ENCODE measurements around the gene AUNIP.

Gene AUNIP

DNA sequence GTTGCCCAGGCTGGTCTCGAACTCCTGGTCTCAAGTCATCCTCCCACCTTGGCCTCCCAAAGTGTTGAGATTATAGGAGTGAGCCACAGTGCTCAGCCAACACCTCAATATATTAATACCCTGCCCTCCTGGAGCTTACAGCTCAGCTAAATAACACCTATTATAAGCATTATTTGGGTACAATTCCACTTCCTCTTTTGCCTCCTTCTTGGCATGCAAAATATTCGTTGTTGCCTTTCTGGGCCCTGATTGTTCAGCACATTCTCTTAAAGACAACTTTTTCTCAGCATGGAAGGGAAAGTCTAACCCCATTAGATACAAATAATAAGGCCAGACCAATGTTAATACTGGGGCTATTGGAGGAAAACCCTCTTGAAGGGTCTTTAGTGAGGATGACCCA is 13.5 kb upstream of the AUNIP start:
- Histone ChIP-seq H3K27ac (ENCODE audit: low read length) (no peak overlapping the region), H3K27me3 (ENCODE audit: control insufficient read depth, insufficient read depth, low read length) (peaks cover 26% of the 10 kb centered on the region), H3K9me3 (ENCODE audit: control insufficient read depth, low read depth, low read length) (no peaks in the 10 kb centered on the region), H3K4me3 (ENCODE audit: low read length) (no peak overlapping the region), H3K36me3 (ENCODE audit: control insufficient read depth, low read depth, low read length) (no peaks in the 10 kb centered on the region), H3K9ac (ENCODE audit: low read length) (no peak overlapping the region), H3K4me1 (ENCODE audit: control insufficient read depth, low read depth, low read length) (peaks cover 19% of the 10 kb centered on the region)

DNA sequence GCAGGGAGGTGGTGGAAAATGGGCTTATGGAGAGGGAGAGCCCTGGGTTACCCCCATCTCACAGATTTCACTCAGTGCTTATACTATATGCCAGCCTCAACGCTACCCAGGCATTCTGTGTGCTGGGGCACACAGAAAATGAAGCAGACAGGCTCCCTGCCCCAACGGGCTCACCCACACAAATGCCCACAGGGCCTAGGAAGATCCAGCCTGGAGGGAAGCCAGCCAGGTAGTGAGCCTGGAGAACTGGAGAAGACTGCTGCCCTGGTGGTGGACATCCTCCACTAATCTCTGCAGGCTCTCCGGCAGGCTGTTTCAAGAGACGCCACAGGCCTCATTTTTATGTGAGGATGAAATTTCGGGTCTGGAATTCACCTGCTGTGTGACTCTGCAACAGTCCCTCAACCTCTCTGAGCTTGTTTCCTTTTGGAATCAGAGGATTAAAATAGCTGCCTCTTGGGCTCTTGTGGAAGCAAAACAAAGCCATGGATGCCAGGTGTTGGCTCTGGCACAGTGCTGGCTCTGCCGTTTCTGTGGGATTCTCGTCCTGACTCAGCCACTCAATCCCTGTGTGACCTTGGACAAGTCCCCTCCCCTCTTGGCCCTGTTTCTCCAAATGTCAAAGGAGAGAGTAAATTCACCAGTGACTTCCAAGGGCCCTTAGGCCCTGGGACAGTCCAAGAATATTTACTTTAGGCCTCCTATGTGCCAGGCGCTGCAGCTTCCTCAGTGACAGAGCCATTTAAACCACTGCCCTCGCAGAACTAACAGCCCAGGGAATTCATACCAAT is 12.6 kb upstream of the AUNIP start:
- H3K36me3 ChIP-seq (ENCODE audit: control insufficient read depth, low read depth, low read length), result no peaks in the 10 kb centered on the region
- peaks cover 23% of the 10 kb centered on the region for H3K4me1 ChIP-seq (ENCODE audit: control insufficient read depth, low read depth, low read length)
- peaks cover 20% of the 10 kb centered on the region for H3K27me3 ChIP-seq (ENCODE audit: control insufficient read depth, insufficient read depth, low read length)
- no peak overlapping the region for H3K27ac ChIP-seq (ENCODE audit: low read length)
- no peak overlapping the region for H3K4me3 ChIP-seq (ENCODE audit: low read length)
- H3K9ac ChIP-seq (ENCODE audit: low read length), result no peak overlapping the region
- no peaks in the 10 kb centered on the region for H3K9me3 ChIP-seq (ENCODE audit: control insufficient read depth, low read depth, low read length)

DNA sequence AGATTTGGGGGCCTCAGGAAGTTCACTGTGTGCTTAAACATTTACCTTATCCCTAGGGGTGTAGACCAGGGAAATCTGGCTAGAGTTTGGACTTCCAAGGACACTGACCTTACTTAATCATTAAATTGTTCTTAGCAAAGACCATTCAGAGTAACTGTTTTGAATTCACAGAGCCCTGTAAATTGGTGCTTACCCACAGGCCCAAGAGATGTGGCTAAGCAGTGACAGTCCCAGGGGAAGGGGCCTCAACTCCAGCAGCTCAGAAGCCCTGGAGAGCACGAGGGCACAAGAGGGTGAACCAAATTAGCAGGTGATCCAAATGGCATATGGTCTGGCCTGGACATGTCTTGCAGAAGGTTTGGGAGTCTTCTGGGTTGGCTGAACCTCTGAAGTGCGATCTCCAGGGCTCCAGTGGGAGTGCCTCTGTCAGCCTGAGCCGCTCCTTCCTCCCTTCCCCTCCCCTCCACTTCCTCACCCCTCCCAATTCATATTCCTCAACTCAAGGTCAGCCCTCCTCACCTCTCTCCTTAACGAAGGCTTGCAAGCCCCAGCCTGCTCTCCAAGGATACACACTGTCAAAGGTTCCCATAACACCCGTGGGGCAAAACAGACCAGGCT is 11.9 kb upstream of the AUNIP start:
- Histone ChIP-seq H3K27ac (ENCODE audit: low read length) (no peak overlapping the region), H3K9ac (ENCODE audit: low read length) (no peak overlapping the region), H3K27me3 (ENCODE audit: control insufficient read depth, insufficient read depth, low read length) (peaks cover 13% of the 10 kb centered on the region), H3K4me3 (ENCODE audit: low read length) (no peak overlapping the region), H3K9me3 (ENCODE audit: control insufficient read depth, low read depth, low read length) (no peaks in the 10 kb centered on the region), H3K36me3 (ENCODE audit: control insufficient read depth, low read depth, low read length) (no peaks in the 10 kb centered on the region), H3K4me1 (ENCODE audit: control insufficient read depth, low read depth, low read length) (peaks cover 18% of the 10 kb centered on the region)

- no peak overlapping the region for H3K9ac ChIP-seq (ENCODE audit: low read length)
- no peaks in the 10 kb centered on the region for H3K36me3 ChIP-seq (ENCODE audit: control insufficient read depth, low read depth, low read length)
- H3K4me3 ChIP-seq (ENCODE audit: low read length), result no peak overlapping the region
- no peak overlapping the region for H3K27ac ChIP-seq (ENCODE audit: low read length)
- peaks cover 15% of the 10 kb centered on the region for H3K4me1 ChIP-seq (ENCODE audit: control insufficient read depth, low read depth, low read length)
- H3K27me3 ChIP-seq (ENCODE audit: control insufficient read depth, insufficient read depth, low read length), result peaks cover 9% of the 10 kb centered on the region
- no peaks in the 10 kb centered on the region for H3K9me3 ChIP-seq (ENCODE audit: control insufficient read depth, low read depth, low read length)
These were observed 11.4 kb upstream of the AUNIP start for GRCh38 chr1:25870614-25871013.

- H3K9me3 ChIP-seq (ENCODE audit: control insufficient read depth, low read depth, low read length), result no peaks in the 10 kb centered on the region
- no peak overlapping the region for H3K9ac ChIP-seq (ENCODE audit: low read length)
- no peaks in the 10 kb centered on the region for H3K36me3 ChIP-seq (ENCODE audit: control insufficient read depth, low read depth, low read length)
- no peak overlapping the region for H3K4me3 ChIP-seq (ENCODE audit: low read length)
- H3K4me1 ChIP-seq (ENCODE audit: control insufficient read depth, low read depth, low read length), result peaks cover 15% of the 10 kb centered on the region
- peaks cover 9% of the 10 kb centered on the region for H3K27me3 ChIP-seq (ENCODE audit: control insufficient read depth, insufficient read depth, low read length)
- no peak overlapping the region for H3K27ac ChIP-seq (ENCODE audit: low read length)
These were observed 10.8 kb upstream of the AUNIP start for GRCh38 chr1:25869909-25870606.

DNA sequence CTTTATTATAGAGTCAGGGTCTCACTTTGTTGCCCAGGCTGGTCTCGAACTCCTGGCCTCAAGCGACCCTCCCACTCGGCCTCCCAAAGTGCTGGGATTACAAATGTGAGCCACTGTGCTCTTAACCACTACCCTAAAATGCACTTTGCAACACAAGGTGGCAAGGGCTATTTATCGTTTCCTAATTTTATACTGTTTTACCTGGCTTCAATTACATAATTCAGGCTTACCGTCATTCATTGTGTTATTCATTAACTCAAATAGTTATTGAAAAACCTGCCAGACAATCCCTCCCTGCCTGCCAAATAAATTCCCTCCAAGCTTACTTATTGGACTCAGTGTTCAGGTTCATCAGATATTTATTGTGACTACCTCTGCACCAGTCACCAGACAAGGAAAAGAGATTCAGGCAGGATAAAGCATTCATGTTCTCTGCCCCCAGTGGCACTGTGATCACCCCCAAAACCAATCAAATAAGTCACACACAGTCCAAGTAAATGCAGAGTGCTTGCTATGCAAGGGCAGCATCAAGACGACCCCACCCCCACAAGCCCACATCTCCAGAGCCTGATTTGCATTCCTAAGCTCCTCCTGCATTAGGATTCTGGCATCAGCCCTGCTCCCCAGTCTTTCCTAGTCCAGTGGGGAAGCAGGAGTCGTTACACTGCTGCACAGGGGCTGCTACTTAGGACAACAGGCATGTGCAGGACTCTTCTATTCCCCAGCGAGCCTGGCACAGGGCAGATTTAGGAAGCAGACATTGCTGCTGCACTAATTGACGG is 8.1 kb upstream of the AUNIP start:
- Histone ChIP-seq H3K27ac (ENCODE audit: low read length) (no peak overlapping the region), H3K27me3 (ENCODE audit: control insufficient read depth, insufficient read depth, low read length) (no peaks in the 10 kb centered on the region), H3K4me1 (ENCODE audit: control insufficient read depth, low read depth, low read length) (peaks cover 12% of the 10 kb centered on the region), H3K9me3 (ENCODE audit: control insufficient read depth, low read depth, low read length) (no peaks in the 10 kb centered on the region), H3K4me3 (ENCODE audit: low read length) (no peak overlapping the region), H3K9ac (ENCODE audit: low read length) (no peak overlapping the region), H3K36me3 (ENCODE audit: control insufficient read depth, low read depth, low read length) (no peaks in the 10 kb centered on the region)

DNA sequence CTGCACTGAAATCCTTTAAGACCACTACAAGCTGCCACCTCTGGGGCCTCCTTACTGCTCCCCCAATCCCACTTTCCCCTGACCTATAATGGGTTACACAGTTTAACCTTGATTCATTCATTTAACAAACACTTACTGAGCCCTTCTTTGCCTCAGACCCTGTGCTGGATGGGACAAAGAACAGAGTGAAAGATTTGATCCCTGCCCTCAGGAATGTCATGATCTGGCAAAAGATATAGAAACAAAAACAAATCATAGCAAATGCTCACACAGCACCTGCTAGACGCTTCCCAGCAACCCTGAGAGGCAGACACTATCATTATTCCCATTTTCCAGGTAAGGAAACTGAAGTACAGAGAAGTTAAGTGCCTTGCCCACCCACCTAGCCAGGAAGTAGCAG is 7.0 kb upstream of the AUNIP start:
- H3K4me3 ChIP-seq (ENCODE audit: low read length), result no peak overlapping the region
- H3K9me3 ChIP-seq (ENCODE audit: control insufficient read depth, low read depth, low read length), result no peaks in the 10 kb centered on the region
- H3K27me3 ChIP-seq (ENCODE audit: control insufficient read depth, insufficient read depth, low read length), result no peaks in the 10 kb centered on the region
- H3K4me1 ChIP-seq (ENCODE audit: control insufficient read depth, low read depth, low read length), result peaks cover 11% of the 10 kb centered on the region
- H3K36me3 ChIP-seq (ENCODE audit: control insufficient read depth, low read depth, low read length), result no peaks in the 10 kb centered on the region
- no peak overlapping the region for H3K9ac ChIP-seq (ENCODE audit: low read length)
- no peak overlapping the region for H3K27ac ChIP-seq (ENCODE audit: low read length)

GRCh38 chr1:25864434-25864833 is 5.2 kb upstream of the AUNIP start:
- H3K27me3 ChIP-seq (ENCODE audit: control insufficient read depth, insufficient read depth, low read length), result no peaks in the 10 kb centered on the region
- no peaks in the 10 kb centered on the region for H3K9me3 ChIP-seq (ENCODE audit: control insufficient read depth, low read depth, low read length)
- no peak overlapping the region for H3K9ac ChIP-seq (ENCODE audit: low read length)
- no peak overlapping the region for H3K27ac ChIP-seq (ENCODE audit: low read length)
- no peak overlapping the region for H3K4me3 ChIP-seq (ENCODE audit: low read length)
- H3K36me3 ChIP-seq (ENCODE audit: control insufficient read depth, low read depth, low read length), result no peaks in the 10 kb centered on the region
- H3K4me1 ChIP-seq (ENCODE audit: control insufficient read depth, low read depth, low read length), result peaks cover 8% of the 10 kb centered on the region

- H3K4me1 ChIP-seq (ENCODE audit: control insufficient read depth, low read depth, low read length), result peaks cover 8% of the 10 kb centered on the region
- no peak overlapping the region for H3K27ac ChIP-seq (ENCODE audit: low read length)
These were observed 4.4 kb upstream of the AUNIP start for GRCh38 chr1:25863486-25864262.

GRCh38 chr1:25862785-25863485 is 3.7 kb upstream of the AUNIP start:
- Histone ChIP-seq H3K27ac (ENCODE audit: low read length) (no peak overlapping the region), H3K36me3 (ENCODE audit: control insufficient read depth, low read depth, low read length) (no peaks in the 10 kb centered on the region), H3K27me3 (ENCODE audit: control insufficient read depth, insufficient read depth, low read length) (no peaks in the 10 kb centered on the region), H3K9me3 (ENCODE audit: control insufficient read depth, low read depth, low read length) (no peaks in the 10 kb centered on the region), H3K9ac (ENCODE audit: low read length) (no peak overlapping the region), H3K4me3 (ENCODE audit: low read length) (no peak overlapping the region), H3K4me1 (ENCODE audit: control insufficient read depth, low read depth, low read length) (peaks cover 10% of the 10 kb centered on the region)

More at GRCh38 chr1:25863486-25864262, 4.4 kb upstream of the AUNIP start:
- Histone ChIP-seq H3K9me3 (ENCODE audit: control insufficient read depth, low read depth, low read length) (no peaks in the 10 kb centered on the region), H3K4me3 (ENCODE audit: low read length) (no peak overlapping the region), H3K9ac (ENCODE audit: low read length) (no peak overlapping the region), H3K36me3 (ENCODE audit: control insufficient read depth, low read depth, low read length) (no peaks in the 10 kb centered on the region), H3K27me3 (ENCODE audit: control insufficient read depth, insufficient read depth, low read length) (no peaks in the 10 kb centered on the region)

Data from iPS-18a (cell line).